Measurements from ENCODE around the gene HSD3B1.

GRCh38 chr1:119467857-119468668 is 38.9 kb upstream of the HSD3B1 start:
- TF ChIP-seq CTCF (IDR thresholded peaks at IDR 0.05) (no peak), POLR2A (IDR thresholded peaks at IDR 0.05) (no peak), POLR2AphosphoS5 (IDR thresholded peaks at IDR 0.05) (no peak)

Measured in upper lobe of left lung (tissue), 4 donors.